Stimulated activated naive CD4-positive, alpha-beta T cell (primary cell): Measurements from ENCODE around the gene AGBL5.
"Not testable (repeated sequence)": the region's sequence is repeated elsewhere in the genome, so short reads cannot be mapped to it uniquely, and the experiment has no call there.

Experiments
- DNase-seq, 6 experiments: peaks; one replicate each; lab custom pipeline; 2025; lab: John Stamatoyannopoulos, UW

The AGBL5 gene

DNA sequence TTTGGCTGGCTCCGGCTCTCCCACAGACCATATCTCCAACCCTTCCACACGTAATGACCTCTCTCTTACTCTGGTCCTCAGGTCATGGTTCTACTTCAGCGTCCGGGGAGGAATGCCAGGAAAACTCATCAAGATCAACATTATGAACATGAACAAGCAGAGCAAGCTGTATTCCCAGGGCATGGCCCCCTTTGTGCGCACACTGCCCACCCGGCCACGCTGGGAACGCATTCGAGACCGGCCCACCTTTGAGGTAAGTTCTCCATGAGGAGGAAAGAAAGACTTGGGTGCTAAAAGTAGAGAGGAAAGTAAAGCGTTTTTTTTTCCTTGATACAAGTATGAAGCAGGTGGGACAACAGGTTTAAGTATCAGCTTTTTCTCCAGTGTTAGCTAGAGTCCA, 1.9 kb downstream of the AGBL5 start:
- no peak for DNase-seq

DNA sequence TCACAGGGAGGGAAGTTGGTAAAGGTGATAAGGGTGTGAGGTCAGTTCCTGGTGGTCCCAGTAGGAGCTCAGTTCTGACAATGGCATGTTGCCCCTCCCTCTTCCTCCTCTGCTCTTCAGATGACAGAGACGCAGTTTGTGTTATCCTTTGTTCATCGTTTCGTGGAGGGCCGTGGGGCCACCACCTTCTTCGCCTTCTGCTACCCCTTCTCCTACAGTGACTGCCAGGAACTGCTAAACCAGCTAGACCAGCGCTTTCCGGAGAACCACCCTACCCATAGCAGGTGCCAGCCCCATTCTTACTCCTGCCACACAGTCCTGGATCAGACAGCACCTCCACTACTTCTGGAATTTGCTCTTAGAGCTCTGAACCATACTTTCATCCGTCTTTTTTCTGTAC, 2.3 kb downstream of the AGBL5 start:
- no peak for DNase-seq

DNA sequence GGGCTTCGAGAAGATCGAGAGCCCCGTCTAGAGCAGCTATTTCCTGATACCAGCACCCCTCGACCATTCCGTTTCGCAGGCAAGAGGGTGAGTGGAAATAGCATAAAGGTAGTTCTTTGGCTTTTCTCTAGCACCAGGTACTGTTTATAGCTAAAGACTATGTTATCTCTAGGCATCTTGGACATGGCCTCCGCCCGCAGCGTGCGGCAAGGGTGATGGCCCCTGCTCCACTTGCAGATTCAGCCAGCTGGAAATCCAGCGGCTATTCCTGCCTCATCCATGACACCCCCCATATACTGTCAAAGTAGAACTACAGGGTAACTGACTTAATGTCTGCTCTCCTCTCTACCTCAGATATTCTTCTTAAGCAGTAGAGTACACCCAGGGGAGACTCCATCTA, 3.3 kb downstream of the AGBL5 start:
- DNase-seq, result no peak

DNA sequence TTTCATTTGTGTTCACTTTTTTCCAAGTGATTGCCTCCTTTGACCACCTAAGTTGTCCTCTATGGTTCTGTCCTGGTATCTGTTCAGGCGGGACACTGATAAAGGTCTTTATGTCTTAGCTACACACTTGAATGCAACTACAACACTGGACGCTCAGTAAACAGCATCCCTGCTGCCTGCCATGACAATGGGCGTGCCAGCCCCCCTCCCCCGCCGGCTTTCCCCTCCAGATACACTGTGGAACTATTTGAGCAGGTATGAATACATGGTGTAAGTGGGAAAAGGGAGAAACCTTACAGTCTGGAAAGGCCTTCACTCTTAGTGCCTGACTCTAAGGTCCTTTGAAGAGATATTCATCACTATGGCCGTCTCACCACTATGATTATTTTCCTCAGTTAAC, 5.7 kb downstream of the AGBL5 start:
- no peak for DNase-seq

DNA sequence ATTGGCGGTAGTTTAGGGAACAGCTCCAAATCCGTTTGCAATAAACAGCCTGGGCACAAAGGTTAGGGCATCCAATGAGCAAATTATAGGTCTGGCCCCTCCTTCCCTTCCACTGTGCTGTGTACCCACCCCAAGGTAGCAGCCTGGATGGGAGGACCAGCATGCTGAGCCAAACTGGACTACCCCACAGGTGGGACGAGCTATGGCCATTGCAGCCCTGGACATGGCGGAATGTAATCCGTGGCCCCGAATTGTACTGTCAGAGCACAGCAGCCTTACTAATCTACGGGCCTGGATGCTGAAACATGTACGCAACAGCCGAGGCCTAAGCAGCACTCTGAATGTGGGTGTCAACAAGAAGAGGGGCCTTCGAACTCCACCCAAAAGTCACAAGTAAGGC, 6.7 kb downstream of the AGBL5 start:
- no peak for DNase-seq

DNA sequence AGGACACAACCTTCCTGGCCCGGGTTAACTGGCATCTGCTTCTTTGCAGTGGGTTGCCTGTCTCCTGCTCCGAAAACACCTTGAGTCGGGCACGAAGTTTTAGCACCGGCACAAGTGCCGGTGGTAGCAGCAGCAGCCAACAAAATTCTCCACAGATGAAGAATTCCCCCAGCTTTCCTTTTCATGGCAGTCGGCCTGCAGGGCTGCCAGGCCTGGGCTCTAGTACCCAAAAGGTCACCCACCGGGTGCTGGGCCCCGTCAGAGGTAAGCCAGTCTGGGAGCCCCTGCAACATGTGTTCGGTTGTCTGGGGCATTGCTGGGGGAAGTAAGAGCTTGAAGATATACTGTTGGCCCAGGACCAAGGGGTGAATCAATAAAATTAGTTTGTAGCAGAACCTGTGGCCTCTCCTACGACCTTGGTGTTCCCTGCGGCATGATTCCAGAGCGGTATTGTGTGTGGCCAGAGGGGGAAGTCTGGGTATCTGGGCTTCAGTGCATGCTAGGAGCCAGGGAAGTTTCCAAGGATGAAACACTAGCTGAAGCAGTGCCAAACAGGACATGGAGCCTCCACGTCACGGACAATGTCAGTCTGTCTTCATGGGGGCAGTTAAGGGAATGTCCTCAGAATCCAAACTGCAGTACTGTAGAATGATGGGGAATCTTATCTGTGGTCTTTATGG, 7.8 kb downstream of the AGBL5 start:
- DNase-seq, result no peak

DNA sequence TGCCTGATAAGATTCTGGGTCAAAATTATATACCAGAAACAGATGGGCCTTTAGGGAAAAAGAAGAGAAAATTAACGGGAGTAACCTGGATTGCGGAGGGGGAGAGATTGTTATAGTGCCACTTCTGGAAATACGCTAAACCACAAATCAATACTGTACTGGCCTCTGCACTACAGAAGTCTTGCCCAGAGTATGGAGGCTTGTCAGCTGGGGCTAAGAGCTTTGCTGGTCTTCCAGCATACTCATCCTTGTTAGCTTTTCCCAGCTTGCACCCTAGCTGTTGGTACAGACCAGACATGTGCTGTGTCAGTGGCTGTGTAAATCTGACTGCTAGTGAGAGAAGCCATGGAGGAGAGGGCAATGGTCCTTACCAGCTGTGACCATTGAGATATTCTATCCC, 8.9 kb downstream of the AGBL5 start:
- DNase-seq, result no peak

DNA sequence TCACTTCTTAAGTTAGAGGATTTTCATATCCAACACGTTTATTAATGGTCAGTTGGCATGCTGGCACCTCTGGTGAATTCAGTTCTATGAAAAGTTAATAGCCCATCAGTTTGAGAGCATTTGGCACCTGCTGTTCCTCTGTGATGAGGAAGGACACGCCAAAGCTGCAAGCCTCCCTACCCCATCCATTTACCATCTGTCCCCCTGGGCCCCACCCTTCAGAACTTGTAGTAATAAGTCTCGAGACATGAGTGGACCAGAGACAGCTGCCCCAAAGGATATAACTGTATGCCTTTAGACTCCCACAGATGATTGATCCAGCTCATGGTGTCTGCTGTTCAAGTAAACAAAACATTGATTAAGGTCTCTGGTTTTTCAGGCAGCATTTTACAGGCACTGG, 13.7 kb downstream of the AGBL5 start:
- DNase-seq, result no peak

DNA sequence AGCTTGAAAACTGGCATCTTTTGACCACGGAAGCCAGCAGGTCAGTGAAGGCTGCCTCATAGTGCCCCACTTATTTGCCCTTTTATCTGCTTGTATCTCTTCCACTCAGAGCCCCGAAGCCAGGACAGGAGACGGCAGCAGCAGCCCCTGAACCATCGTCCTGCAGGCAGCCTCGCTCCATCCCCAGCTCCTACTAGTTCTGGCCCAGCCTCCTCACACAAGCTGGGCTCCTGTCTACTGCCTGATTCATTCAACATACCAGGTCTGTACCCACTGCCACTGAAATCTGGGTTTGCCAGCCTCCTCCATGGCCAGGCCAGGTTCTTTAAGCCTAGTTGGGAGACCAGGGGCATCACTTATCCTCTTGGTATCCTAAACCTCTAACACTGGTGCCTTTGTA, 15.9 kb downstream of the AGBL5 start:
- DNase-seq, result no peak

DNA sequence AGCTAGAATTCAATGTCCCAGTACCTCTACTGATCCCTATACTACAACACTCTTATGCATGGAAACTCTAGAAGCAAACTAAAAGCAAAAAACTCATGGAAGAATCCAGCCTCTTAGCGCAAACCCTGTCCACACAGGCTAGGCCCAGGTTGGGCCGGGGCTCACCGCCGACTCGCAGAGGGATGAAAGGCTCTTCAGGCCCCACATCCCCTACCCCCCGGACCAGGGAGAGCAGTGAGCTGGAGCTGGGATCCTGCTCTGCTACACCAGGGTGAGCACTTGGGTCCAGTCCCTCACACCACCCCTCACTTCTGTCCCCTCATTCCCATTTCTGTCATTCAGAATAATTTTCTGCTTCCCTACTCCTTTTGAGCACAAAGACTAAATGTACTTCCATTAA, 18.0 kb downstream of the AGBL5 start:
- DNase-seq, result no peak

DNA sequence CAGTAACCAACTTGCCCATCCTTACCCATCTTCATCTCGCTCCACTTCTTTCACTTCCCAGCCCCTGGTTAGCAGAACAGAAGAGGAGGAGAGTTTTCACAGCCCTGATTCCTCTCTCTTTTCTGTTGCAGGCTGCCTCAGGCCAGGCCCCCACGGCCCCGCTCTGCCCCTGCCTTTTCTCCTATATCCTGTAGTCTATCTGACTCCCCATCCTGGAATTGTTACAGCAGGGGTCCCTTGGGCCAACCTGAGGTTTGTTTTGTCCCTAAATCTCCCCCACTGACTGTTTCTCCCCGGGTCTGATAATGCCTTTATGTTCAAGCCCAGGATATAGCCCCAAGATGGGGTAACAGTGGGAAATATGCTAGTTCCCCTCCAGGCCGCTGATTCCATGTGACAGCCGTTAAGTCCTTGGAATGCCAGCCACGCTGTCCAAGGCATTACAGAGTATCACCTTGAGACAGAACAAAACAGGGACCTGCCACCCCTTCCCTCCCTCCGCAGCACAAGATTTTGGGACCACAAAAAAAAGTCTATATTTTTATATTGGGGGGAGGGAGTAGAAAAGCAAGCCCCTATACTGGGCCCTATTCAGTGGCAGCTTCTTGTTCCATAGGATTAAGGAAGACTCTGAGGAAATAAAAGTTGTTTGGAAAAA, 18.6 kb downstream of the AGBL5 start:
- DNase-seq, result no peak

DNA sequence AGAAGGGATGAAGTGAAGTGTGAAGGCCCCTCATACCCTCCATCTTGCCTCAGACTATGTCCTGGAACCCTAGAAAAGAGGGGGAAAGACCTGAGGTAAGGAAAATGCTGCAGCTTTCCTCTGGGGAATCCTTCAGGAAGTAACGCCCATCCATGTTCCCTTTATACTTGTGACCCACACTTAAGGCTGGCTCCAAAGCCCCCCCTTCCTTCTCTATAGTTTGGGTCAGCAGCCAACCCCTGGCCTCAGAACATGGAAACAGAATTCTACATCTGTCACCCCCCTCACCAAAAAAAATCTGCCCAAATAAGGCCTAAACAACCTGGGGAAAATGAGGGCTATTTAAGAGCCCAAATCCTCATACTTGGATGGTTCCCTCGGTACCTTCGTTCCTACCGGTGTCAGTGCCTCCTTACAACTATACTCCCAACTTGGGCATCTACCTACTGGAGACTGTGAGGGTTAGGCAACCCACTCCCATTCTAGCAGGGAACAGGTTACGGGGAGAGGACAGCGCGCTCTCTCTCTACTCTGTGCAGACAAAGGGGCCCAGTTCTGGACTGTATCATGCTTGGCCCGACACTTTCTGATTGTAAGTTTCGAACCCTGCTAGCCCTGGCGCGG, 19.3 kb downstream of the AGBL5 start:
- DNase-seq, result no peak

DNA sequence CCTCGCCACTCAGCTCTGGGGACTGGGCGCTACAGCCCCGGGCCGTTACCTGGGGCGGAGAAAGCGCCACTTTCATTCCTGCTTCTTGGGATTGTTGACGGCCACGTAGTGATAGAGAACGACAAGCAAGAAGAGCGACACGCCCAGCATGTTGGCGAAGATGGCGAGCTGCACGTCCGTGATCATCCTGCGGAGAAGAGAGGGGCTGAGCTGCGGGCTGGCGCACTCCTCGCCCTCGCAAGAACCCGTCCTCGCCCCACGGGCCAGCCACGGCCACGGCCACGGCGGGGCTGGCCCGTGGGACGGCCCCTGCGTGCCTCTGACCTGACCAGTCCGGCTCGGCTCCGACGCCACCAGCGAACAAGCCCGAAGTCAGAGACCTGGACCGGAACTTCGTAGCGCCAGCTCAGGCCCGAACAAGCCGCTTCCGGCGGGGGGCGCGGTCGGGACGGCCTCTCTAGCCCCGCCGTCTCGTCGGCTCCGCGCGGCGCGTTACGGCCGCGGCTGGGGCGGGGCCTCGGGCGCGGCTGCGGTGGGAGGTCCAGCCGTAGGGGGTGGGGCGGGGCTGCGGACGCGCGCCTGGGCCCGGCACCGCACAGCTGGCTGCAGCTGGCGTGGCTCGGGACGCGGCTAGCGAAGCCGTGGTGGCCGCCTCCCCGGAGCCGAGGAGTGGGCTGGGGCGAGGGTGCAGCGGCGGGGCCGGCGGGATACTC, 20.0 kb downstream of the AGBL5 start, which contains the start of gene OST4:
TSS of gene OST4 (minus strand) at position 378 of the 713 bp plus-strand sequence.
- DNase-seq, result peak; percentile 72 to 87 (median 82)

DNA sequence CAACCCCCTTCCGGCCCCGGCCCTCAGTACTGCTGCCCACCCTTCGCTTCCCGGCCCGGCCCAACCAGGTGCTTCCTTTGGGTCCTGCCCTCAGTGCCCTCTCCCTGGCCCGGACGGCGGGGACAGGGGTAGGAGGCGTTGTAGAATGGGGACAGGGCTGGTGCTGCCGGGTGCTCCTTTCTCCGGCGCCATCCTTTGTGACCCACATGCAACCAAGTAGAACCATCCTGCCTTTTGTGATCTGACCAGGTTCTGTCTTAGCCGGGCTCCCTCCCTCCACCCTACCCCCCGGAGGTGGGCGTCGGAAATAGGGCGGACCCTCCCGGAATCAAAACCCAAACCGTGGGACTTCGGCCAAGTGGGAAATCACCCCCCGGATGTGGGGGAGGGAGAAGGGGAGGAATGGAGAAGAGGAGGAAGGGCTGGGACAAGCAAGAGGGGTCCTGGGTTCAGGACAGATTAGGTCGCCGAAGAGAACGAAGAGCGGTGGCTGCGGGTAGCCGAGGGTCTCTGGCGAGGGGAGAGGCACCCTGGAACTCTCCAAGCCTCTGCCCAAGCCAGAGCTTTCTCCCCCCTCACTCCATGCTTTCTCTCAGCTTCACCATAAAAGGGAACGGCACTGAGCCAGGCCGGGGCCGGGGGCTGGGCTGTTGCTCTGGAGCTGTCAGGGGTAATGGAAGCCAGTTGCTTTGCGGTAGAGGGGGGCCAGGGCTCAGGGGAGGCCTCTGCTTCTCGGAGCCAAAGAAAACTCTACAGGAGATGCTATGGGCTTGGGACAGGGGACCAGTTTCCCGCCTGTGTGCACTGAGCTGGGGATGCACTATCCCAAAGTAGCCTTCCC, 20.7 kb downstream of the AGBL5 start:
- peak in 4 of 6 experiments; percentile 29 to 52 (median 37) for DNase-seq

DNA sequence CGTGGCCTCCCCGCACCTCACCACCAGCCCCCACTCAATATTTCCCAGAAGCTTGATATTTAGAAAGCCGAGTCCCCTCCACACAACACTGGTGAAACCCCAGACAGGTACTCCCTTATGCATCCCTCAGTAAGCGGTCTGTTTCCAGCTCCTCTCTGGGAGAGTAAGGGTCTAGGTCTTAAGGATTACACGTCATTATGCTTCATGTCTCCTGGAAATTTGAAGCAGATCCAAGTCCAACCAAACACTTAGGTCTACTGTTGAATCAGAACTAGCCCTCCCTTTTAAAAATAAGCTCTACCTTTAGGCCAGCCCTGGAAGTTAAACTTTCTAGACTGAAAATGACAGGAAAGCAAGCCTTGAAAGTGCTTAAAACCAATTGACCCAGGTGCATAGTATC, 21.5 kb downstream of the AGBL5 start:
- no peak for DNase-seq

DNA sequence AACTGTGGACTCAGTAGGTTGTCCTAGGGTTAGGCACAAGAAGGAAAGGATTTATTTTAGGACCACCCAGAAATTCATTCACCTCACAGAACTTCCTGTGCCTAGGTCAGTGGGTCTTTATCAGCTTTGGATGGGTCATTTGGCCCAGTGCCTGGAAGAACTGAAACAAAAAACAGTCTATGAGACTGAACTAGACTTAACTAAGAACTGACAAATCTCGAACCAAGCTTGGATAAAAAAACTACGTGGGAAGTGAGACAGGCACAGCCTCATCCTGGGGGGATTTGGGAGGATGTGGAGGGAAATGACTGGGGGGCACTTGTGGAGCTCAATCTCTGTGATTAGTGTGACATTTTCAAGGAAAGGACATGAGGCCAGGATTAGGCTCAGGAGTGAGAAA, 22.3 kb downstream of the AGBL5 start:
- no peak for DNase-seq

DNA sequence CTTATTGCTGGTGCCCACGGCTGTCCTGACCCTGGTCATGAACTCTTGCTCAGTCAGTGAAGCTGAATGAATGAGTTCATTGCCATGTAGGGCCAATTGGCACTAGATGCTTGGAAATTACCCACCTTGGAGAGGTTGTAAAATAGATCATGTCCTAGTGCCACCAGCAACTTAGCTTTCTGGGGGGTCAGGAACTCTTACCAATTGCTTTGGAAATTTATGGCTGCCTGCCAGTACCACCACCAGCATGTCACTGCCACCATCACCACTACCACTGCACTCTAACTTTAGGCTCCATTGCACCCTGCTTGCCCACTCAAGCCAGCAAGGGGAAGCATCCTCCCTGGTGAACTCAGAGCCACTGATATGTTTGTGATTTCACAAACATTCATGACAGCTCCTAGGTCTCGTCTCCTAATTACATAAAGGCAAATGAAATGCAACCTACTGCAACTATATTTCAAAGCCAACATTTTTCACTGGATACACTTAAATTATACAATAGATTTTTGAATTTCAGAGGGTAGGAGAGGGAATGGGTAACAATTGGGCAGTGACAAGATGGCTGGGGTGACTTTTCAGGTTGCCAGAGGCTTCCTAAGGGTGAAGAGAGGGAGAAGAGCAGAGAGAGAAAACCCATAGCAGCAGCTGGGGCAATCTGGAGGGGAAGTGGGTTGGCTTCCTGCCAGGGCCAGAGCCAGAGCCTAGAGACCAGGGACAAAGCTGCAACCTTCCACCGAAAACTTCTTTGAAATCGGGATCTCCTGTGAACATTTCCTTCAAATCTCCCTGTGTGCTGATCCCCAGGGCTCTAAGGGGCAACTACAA, 23.5 kb downstream of the AGBL5 start:
- DNase-seq, result peak; percentile 13 to 69 (median 38)

DNA sequence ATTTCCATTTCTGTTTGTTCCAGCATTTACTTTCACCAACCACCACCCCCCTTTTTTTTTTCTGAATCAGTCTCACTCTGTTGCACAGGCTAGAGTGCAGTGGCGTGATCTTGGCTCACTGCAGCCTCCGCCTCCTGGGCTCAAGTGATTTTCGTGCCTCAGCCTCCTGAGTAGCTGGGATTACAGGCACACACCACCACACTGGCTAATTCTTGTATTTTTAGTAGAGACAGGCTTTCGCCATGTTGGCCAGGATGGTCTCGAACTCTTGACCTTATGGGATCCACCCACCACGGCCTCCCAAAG, 24.1 kb downstream of the AGBL5 start:
- DNase-seq, result not testable (repeated sequence)

DNA sequence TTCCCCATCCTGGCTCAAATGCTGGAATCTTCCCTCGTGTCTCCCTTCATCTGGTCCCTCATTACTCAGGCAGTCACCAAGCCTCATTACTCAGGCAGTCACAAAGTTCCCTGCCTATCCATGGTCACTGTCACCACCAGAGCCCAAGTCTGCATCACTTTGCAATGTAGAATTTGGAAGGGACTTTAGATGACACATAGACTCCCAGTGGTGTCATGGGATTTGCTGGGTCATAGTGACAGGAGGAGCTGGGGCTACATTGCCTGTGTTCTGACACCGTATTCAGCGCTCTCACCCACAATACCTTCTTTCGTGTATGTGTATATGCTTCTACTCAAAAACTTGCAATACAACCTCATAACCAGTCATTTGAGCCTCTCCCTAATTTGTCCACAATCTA, 24.9 kb downstream of the AGBL5 start:
- DNase-seq, result no peak

DNA sequence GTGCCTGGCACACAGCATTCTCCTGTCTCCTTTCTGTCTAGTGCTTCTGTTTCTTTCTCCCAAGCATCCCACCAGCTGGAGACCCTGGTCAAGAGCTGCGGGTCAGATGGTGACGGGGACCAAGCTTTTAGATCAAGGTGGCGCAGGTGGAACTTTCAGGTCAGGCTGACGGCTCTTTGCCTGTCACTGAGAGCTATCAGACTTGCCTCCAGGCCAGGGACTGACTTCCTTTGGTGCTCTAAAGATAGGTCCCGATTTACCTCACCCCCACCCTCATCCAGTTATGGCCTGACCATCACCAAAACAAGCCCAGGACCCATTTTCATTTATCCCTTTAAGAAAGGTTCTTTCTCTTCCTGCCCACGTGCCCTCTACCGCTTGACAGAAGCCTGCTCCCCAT, 25.8 kb downstream of the AGBL5 start:
- no peak for DNase-seq
